ENCODE measurements around the gene EXOC4. TPM values are rescaled to one million over a fixed set of nuclear protein-coding genes. Genes with fewer than 3 reads are reported as not detected.

EXOC4 gene
- total RNA-seq, 1 experiment from 2014 or later: 75.8 TPM

- Histone ChIP-seq H2AK5ac (ENCODE audit: insufficient read length, low read length) (no peak overlapping the region), H3K27ac (ENCODE audit: insufficient read length, low read depth, low read length) (no peak overlapping the region), H3K14ac (ENCODE audit: insufficient read depth, low read length) (no peak overlapping the region), H3K4me2 (ENCODE audit: insufficient read depth, insufficient read length, low read length) (no peak overlapping the region), H3K9me3 (ENCODE audit: control insufficient read depth, low read depth, low read length) (no peaks in the 10 kb centered on the region), H3K23ac (ENCODE audit: insufficient read length, low read depth, low read length) (no peak overlapping the region), H3K56ac (ENCODE audit: insufficient read length, low read depth, low read length) (no peak overlapping the region), H3K9ac (ENCODE audit: extremely low read depth, insufficient read length, low read length) (no peak overlapping the region), H3K4ac (ENCODE audit: low read depth, low read length) (no peak overlapping the region), H3T11ph (ENCODE audit: low read length) (no peak overlapping the region), H2AFZ (ENCODE audit: low read length) (no peak overlapping the region), H2BK120ac (ENCODE audit: low read depth, low read length, poor library complexity, severe bottlenecking) (no peak overlapping the region), H2BK15ac (ENCODE audit: low read depth, low read length) (no peak overlapping the region), H3K4me1 (ENCODE audit: insufficient read depth, low read length) (peaks cover 2% of the 10 kb centered on the region; the same call in 1 of the 2 replicates), H4K8ac (replicated peaks; ENCODE audit: insufficient read length, low read depth, low read length) (no peak overlapping the region), H4K20me1 (ENCODE audit: control insufficient read depth, insufficient read depth, insufficient read length) (no peaks in the 10 kb centered on the region), H3K23me2 (ENCODE audit: insufficient read length, low read depth, low read length, poor library complexity, severe bottlenecking) (no peaks in the 10 kb centered on the region), H2BK12ac (ENCODE audit: insufficient read length, low read depth, low read length) (no peak overlapping the region), H3K27me3 (ENCODE audit: insufficient read depth, low read length) (no peaks in the 10 kb centered on the region), H2BK5ac (ENCODE audit: insufficient read length, low read length) (no peak overlapping the region), H2BK20ac (ENCODE audit: low read depth, low read length, poor library complexity, severe bottlenecking) (no peak overlapping the region), H3K79me1 (ENCODE audit: insufficient read depth, low read depth, low read length, poor library complexity, severe bottlenecking) (no peaks in the 10 kb centered on the region), H4K5ac (ENCODE audit: insufficient read length, low read depth, low read length) (no peak overlapping the region), H3K79me2 (ENCODE audit: insufficient read depth, low read length) (no peaks in the 10 kb centered on the region), H4K91ac (ENCODE audit: insufficient read length, low read depth, low read length) (no peak overlapping the region), H3K18ac (ENCODE audit: insufficient read length, low read depth, low read length) (no peak overlapping the region)
- Mint-ChIP-seq H3K4me3 (no peak overlapping the region), H3K36me3 (ENCODE audit: insufficient read depth in 1 of 3, low read depth in 3 of 3) (peaks cover 13 to 34% (median 20%) of the 10 kb centered on the region in 3 experiments), H3K27me3 (ENCODE audit: low read depth) (no peaks in the 10 kb centered on the region), H3K4me1 (peaks cover 38 to 42% of the 10 kb centered on the region in 2 experiments), H3K9me3 (peaks cover 3 to 12% of the 10 kb centered on the region in 2 experiments), H3K27ac (no peak overlapping the region)
- TF ChIP-seq, protein P1, sequence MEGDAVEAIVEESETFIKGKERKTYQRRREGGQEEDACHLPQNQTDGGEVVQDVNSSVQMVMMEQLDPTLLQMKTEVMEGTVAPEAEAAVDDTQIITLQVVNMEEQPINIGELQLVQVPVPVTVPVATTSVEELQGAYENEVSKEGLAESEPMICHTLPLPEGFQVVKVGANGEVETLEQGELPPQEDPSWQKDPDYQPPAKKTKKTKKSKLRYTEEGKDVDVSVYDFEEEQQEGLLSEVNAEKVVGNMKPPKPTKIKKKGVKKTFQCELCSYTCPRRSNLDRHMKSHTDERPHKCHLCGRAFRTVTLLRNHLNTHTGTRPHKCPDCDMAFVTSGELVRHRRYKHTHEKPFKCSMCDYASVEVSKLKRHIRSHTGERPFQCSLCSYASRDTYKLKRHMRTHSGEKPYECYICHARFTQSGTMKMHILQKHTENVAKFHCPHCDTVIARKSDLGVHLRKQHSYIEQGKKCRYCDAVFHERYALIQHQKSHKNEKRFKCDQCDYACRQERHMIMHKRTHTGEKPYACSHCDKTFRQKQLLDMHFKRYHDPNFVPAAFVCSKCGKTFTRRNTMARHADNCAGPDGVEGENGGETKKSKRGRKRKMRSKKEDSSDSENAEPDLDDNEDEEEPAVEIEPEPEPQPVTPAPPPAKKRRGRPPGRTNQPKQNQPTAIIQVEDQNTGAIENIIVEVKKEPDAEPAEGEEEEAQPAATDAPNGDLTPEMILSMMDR (conservative IDR thresholded peaks at IDR 0.05): no peak
- DNase-seq: no peak
- no CpG with 5 or more reads among the region's 3 CpGs for WGBS (ENCODE audit: extremely low coverage, insufficient read length, low lambda C conversion rate)
These were observed 176.5 kb downstream of the EXOC4 start for GRCh38 chr7:133429371-133429770.
